EL (cell line): ENCODE measurements around the gene ATP8A2.

Experiments
- DNase-seq: peaks from one replicate; pipeline ENCODE4 v3.0.0-alpha.2; 2016

ATP8A2 gene

DNA sequence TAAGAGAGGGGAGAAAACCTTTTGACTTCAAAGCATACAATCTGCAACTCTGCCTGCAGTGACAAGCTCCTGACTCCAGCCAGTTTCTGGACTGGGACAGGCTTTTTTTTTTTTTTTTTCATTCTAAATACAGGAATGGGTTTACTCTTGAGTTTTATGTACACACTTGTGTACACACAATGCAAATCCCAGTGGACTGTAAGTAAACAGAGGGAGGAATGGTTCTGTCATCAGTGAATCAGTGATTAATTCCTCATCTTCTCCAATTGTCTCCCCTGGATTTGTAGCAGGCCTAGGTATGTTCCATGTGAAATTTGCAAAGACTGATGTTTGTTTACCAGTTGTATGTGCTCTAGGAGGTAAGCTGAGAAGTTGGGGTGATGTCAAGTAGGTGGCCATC, 495.3 kb downstream of the ATP8A2 start:
- DNase-seq, result no peak

DNA sequence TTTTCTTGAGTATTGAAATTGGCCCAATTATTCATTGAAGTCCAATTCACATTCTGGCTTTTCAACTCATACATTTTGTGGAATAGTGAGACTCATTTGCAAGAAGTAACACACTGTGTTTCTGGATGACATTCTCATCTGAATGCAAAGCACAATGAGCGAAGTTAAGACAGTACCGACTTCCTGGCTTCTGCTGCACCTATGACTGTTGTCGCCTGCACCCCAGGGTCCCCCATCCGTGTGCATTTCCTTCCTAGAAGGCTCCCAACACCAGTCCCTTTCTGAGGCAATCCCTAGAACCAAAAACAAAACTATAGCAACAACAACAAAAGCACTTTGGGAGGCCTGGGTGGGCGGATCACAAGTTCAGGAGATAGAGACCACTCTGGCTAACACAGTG, 496.7 kb downstream of the ATP8A2 start:
- DNase-seq, result no peak

GRCh38 chr13:25869941-25870340, 498.2 kb downstream of the ATP8A2 start:
- DNase-seq, result no peak

DNA sequence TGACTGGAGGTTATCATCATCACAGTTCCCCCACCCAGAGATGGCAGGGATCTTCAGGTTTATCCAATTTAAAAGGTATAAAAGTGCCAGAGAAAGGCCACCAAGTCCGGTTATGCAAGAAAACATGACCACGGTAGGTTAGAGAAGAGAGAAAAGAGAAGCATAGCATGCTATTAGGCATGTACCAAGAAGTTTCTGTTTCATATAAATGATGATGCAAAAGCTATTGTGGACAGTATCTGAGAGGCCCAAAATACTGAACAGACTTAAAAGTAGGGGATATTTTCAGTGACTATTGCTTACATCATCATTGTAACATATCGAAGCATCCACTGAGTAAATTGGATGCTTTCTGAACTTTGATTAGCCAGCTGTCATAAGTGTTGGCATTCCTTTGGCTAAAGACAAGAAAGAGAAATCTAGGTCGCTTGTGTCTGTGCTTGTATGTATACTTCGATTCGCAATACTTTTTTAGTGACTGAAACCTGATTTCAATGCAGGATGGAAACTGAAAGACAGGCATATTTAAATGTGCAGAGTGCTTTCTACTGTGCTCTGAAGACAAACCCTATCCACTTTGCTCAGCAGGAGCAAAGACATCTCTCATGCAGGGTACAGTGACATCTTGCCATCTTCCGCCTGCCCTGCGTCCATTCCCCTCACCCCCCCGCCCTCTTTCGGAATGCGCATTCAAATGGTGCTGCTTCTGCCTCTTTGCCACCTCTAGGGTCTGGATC, 499.8 kb downstream of the ATP8A2 start:
- no peak for DNase-seq

DNA sequence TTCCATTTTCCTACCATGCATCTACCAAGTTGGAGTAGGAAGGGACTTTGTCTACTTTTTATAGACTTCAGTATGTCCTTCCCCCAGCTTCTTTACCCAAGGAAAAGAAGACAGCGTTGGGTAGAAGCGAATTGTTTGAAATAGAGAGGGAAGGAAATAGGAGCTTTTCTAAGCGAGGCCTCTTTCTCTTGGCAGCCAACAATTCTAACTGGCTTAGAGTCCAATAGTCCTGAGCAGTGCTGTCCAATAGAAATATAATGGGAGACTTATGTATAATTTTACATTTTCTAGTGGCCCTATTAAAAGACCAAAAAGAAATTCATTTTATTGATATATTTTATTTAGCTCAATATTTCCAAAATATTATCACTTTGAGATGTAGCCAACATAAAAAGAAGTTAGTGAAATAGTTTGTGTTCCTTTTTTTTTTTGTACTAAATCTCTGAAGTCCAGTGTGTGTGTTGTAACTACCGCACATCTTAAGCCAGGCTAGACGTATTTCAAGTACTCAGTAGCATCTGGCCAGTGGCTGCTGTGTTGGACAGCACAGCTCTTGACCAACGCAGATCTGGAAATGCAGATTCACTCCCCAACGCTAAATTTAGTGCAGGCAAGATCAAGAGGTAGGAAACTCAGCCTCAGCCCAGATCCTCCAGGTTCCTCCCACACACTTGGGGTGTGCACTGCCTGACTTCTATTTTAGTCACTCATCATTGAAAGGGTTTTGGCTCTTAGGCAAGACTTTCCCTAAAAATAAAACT, 500.9 kb downstream of the ATP8A2 start:
- no peak for DNase-seq

DNA sequence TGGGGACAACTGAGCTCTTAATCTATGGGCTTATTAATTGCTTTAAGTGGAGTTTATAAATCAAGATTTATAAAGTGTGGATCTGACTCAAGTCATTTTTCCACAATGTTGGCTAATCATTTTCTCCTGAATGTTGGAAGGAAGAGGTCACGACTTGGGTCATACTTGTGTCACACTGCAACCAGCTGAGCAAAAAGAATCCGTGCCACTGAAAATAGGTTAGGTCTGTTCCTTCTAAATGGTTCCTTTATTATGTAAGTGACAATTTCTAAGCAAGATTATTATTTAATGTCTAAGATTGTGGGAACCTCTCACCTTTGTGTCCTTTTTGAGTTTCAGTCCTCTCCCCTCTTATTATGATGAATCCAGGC, 501.5 kb downstream of the ATP8A2 start:
- no peak for DNase-seq

DNA sequence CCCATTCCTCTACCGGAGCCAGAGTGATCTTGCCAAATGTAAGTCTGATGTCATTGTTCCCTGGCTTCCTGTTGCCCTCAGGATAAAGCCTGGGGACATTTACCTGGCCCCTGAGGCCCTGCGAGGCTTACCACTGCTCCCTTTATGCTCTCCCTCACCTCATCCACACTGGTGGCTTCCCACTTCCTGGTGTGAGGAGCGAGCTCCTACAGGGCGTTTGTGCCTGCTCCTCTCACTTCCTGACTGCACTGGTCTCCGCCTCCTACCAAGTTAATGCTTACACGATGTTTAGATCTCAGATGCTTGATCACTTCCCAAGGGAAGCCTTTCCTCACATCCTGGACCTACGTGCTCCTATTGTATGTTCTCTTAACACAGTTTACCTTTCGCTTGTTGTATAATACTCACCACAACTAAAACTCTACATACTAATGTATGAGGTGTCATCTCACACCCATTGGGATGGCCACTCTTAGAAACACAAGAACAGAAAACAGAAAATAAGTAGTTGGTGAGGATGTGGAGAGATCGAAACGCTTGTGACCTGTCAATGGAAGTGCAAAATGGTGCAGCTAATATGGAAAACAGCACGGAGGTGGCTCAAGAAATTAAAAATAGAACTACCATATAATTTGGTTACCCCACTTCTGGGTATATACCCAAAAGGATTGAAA, 502.4 kb downstream of the ATP8A2 start:
- DNase-seq, result no peak

DNA sequence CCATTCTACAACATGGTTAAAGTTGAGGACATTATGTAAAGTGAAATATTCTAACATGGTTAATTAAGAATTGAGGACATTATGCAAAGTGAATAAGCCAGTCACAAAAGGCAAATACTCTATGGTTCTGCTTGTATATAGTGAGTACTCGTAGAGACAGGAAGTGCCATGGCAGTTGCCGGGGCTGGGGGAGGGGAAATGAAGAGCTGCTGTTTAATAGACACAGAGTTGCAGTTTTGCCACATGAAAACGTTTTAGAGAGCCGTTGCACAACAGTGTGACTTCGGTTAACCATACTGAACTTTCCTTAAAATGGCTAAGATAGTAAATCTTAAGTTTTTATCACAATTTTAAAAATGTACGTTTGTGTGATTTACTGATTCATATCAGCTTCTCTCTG, 503.1 kb downstream of the ATP8A2 start:
- DNase-seq, result no peak

DNA sequence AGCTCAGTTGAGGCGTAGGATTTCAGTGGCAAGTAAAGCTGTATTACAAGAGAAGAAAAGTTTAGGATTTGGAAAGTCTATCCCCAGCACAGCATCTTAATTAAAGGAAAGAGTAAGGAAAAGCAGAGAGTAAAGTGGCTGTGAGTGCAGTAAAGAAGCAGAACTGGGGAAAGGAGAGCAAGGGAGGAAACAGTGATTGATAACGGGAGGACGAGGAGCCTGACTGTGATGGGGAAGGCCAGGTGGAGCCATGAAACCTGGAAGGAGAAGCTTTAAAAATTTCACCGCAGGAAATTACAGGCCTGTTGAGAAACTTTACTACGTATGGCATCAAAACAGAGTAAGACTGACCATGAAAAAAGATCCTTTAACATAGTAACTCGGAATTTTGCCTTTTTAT, 504.5 kb downstream of the ATP8A2 start:
- no peak for DNase-seq

DNA sequence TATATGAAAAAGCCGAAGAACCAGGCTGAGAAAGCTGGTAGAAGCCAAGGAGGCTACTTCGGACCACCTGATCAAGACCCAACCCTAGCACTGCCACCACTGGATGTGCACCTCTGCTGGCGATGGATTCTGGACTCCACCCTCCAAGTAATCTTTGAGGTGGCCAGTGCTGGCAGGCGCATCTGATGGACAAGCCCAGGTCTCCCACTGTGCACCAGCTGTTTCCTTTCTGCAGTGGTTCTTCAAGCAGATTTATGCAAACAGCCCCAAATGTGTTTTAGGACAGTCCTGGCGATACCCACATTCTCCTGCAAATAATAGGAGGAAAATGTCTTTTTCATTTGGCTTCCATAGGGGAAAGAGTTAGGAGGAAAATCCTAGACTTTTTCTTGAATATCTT, 507.7 kb downstream of the ATP8A2 start:
- DNase-seq, result no peak

DNA sequence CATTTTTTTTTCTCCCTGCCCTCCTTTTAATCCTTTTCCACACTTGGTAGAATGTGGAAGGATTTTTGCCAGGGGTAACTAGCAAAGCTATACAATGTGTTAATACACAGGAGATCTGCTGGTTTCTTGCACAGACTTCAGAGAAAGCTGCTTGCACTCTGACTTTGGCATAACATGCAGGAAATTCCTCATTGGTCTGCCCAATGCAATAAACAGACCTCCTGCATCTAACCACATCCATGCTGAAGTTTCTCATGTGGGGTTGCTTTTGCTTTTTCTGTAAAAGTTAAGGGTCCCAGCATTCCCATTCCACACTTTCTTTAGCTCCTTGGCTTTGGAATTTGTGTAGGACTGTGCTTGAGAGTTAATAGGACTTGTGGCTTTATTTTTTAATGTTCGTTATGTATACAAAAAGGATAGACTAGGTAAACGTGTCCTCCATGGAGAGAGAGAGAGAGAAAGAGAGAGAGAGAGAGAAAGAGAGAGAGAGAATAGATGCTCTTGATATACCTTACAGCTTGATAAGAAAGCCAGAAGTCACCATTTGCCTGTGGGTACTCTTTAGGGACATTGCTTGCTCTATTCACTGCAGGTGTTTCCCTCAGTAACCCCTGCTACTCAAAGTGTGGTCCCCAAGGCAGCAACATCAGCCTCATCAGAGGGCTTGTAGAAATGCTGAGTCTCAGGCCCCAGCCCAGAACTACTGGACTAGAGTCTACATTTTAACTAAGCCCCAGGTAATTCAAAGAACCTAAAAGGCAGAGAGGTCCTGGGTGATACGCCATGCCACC, 509.6 kb downstream of the ATP8A2 start:
- DNase-seq, result no peak

DNA sequence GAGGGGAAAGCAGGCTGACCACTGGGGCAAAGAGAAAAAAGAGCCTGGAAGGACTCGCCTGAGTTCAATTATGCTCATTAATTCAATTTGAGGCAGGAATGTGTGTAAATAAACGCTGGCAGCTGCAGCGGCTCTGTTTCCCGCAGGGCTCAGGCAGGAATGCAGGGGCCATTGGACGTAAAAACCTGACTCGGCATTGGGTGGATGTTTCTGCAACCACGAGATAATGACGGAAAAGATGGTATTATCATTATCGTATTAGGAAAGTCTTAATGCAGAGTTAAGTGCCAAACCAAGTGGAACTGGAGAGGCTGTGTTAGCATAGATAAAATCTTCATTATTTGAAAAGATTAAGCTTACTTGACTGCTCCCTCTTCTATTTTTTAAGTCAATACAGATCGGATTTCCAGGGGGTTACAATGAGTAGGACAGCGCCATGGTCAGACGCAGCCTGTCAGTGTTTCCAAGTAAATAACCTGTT, 510.2 kb downstream of the ATP8A2 start:
- peak; percentile 24 for DNase-seq

DNA sequence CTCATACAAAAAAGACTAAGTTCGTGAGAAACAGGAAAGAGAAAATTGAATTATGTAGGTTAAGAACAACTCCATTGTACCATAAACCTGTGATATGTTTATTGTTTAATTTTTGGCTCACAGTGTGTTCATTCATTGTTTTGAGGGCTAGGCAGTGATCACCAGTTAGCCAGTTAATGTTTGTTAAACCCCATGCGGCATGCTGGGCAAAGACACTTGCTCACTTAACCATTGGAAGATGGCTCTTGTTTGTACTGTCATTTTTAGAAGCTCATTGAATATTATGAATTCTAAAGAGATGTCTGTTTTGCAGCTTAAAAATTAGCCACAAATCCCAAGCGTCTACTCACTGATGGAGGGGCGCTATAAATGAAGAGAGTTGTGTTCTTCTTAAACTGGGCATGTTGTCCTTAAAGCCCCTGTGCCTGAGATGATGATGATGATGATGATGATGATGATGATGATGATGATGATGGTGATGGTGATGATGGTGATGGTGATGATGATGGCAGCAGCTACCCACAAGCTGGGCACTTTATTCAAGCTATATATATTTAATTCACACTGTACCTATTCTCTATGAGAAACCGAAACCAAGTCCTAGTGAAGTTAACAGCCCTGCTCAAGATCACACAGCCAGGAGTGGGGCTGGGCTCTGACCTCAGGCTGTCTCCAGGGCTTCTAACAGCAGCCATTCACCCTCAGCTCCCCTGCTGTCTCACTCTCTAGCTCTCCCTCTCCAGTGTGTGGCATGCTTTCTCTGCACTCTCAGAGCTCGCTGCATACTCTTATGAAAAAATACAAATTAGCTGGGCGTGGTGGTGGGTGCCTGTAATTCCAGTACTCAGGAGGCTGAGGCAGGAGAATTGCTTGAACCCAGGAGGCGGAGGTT, 510.9 kb downstream of the ATP8A2 start:
- DNase-seq, result peak; percentile 7

GRCh38 chr13:25885418-25885817, 513.6 kb downstream of the ATP8A2 start:
- DNase-seq, result no peak

- peak; percentile 67 for DNase-seq
These were observed 514.9 kb downstream of the ATP8A2 start for GRCh38 chr13:25886438-25887214.

DNA sequence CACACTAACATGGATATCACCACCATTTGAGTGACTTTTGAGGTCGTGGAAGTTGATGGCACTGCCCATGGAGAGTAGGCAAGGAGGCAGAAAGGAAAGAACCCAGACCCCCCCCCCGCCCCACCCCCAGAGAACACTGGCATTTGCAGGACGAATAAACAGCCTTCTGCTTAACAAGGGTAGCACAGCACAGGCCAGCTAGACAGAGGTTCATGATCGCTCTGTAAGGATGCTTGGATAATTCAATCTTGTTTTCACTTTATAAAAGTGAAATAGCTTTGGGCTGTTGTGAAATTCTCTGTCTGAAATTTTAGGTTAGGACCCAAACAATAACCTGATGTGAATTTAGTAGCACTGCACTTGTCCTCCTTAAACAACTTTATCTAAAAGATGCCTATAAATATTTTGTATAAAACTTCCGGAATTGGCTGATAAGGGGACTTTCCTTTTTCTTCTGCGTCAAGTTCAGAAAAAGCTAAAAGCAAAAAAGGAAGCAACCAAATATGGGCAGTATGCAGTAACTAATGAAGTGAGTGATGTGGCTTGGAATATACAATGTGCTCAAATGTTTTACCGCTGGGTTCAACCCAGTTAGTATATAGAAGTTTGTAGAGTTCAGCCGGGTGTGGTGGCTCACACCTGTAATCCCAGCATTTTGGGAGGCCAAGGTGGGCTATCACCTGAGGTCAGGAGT, 516.3 kb downstream of the ATP8A2 start:
- DNase-seq, result no peak

DNA sequence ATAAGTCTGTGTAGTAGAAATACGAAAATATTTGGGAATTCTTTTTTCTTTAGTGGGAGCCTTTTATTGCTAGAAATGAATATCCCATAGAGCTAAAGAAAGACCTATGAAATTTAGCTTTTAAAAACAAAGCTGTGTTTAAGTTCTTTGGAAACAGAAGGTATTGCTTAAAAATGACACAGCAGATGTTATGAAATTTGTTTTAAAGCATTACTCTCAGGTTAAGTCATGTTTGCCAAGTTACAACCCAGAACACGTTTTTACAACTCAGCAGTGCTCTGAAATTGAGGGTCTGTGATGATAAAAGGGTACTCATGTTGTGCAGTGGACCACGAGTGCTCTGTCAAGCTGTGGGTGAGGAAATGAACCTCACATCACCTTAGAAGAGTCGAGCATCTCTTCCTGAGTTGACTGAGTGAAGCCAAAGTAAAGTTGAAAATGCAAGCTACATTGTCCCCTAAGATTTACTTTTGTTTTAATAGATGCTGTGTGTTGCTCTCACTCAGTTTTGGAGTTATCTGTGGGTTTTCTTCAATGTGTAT, 519.0 kb downstream of the ATP8A2 start:
- no peak for DNase-seq

GRCh38 chr13:25898991-25899390, 527.2 kb downstream of the ATP8A2 start:
- DNase-seq, result no peak

DNA sequence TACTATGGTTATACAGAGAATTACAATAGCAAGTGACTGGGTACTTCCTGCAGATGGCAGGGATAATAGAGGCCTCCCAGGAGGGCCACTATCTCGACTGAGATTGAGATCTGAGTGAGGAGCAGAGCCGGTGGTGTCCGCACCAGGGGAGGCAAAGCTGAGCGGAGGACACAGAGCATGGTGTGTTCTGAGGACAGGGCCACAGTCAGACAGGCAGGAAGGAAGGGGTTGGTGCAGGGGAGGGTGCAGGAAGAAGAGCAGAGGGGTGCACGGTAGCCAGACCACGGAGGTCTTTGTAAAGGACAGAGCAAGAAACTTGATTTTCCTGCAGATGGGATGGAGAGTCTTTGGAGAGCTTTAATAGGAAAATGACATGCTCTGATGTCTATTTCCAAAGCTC, 527.7 kb downstream of the ATP8A2 start:
- DNase-seq, result no peak

DNA sequence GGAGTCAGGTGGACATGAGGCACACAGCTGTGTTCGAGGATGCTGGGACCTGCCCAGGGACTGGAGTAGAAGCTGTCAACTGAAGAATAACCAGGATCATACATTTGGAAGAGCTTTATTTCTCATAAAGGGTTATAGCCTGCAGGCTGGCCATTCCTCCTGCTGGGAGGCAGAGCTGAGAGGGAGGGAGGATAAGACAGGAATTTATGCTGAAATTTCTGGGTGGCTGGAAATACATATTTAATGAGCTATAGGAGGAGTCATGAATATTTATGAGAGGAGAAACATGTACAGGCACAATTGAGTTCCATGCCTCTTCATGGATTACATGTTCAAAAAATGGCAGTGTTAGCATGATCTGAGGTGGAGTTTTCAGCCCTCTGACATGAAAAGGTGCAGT, 528.2 kb downstream of the ATP8A2 start:
- no peak for DNase-seq
